DOHH2 (cell line): ENCODE results near the gene AKAP10.

ENCODE experiments used
- H3F3A ChIP-seq: fragments of 200-600 bp; sonication (generic), shearing (Covaris generic); 2 replicates; pipeline ENCODE4 v1.6.0; 2016; ENCODE audit warnings: antibody characterized with exemption, mild to moderate bottlenecking; ENCODE audit not compliant: control insufficient read depth, insufficient read depth
- H3K27ac ChIP-seq: fragments of 200-600 bp; sonication (generic); 2 replicates; pipeline ENCODE4 v1.5.1; 2014; ENCODE audit warnings: low read depth, mild to moderate bottlenecking, low read length, moderate library complexity
- H3K27me3 ChIP-seq: fragments of 200-600 bp; sonication (generic); 2 replicates; pipeline ENCODE4 v1.6.1; 2014; ENCODE audit warnings: mild to moderate bottlenecking, low read length, mixed read lengths; ENCODE audit not compliant: control insufficient read depth
- H3K36me3 ChIP-seq: fragments of 200-600 bp; sonication (generic); 2 replicates; pipeline ENCODE4 v1.6.1; 2014; ENCODE audit warnings: mild to moderate bottlenecking, low read length, moderate library complexity, mixed read lengths; ENCODE audit not compliant: control insufficient read depth
- H3K4me1 ChIP-seq: fragments of 200-600 bp; sonication (generic); 2 replicates; pipeline ENCODE4 v1.6.1; 2014; ENCODE audit warnings: mild to moderate bottlenecking, low read length, mixed read lengths; ENCODE audit not compliant: control insufficient read depth
- H3K4me2 ChIP-seq: fragments of 200-600 bp; sonication (generic); 2 replicates; pipeline ENCODE4 v1.6.0; 2014; ENCODE audit warnings: mild to moderate bottlenecking, low read length, moderate library complexity
- H3K4me3 ChIP-seq: fragments of 200-600 bp; sonication (generic); 2 replicates; pipeline ENCODE4 v1.5.1; 2014; ENCODE audit warnings: mild to moderate bottlenecking, low read length, mixed read lengths
- H3K79me2 ChIP-seq: fragments of 200-600 bp; sonication (generic); 2 replicates; pipeline ENCODE4 v1.6.1; 2014; ENCODE audit warnings: mild to moderate bottlenecking, low read length, mixed read lengths; ENCODE audit not compliant: control insufficient read depth
- H3K9me2 ChIP-seq: fragments of 200-600 bp; sonication (generic); replicated peaks from 2 replicates; pipeline ENCODE4 v1.6.1; 2014; ENCODE audit warnings: mild to moderate bottlenecking, low read length, mixed read lengths; ENCODE audit not compliant: control insufficient read depth
- H3K9me3 ChIP-seq: fragments of 200-600 bp; sonication (generic); 2 replicates; pipeline ENCODE4 v1.6.1; 2014; ENCODE audit warnings: antibody characterized with exemption, low read length, mixed read lengths; ENCODE audit not compliant: control insufficient read depth, insufficient read depth
- H4K20me1 ChIP-seq: fragments of 200-600 bp; sonication (generic); 2 replicates; pipeline ENCODE4 v1.6.0; 2014; ENCODE audit warnings: low read depth, mild to moderate bottlenecking, antibody characterized with exemption, low read length, moderate library complexity; ENCODE audit not compliant: control insufficient read depth, insufficient read depth
- EZH2phosphoT487 ChIP-seq: fragments of 200-600 bp; sonication (generic); IDR thresholded peaks from 2 replicates; pipeline ENCODE4 v1.6.1; 2017; ENCODE audit warnings: borderline replicate concordance, mild to moderate bottlenecking, antibody characterized with exemption, low read length, moderate library complexity, mixed read lengths
- TF ChIP-seq, protein P1 (sequence below): fragments of 200-600 bp; sonication (generic); IDR thresholded peaks from one replicate; pipeline ENCODE4 v1.5.1; 2014; ENCODE audit warnings: antibody characterized with exemption, mild to moderate bottlenecking, low read depth, low read length; ENCODE audit not compliant: poor library complexity, severe bottlenecking

AKAP10 gene

DNA sequence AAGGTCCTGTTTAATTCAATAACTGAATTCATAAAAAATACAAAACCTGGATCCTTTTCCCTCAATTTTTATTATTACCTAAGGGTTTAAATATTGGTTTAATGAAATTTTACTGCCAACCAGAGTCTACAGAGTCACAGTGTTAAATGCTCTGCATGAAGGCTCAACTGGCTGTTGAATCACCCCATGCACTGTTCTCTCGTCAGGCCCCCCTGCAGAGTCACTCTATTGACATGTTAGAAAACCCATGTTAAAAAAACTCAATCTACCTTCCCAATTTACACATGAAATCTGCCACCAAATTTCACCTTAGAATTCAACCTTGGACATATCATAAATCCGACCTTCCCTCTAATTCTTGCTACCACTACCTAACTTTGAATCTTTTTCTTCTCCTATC lies 66.6 kb downstream of the AKAP10 start:
- H3K27me3 ChIP-seq, result no peaks in the 10 kb centered on the region
- H3K4me3 ChIP-seq, result no peak overlapping the region
- H3K9me3 ChIP-seq, result no peaks in the 10 kb centered on the region
- H3F3A ChIP-seq, result no peaks in the 10 kb centered on the region
- TF ChIP-seq, protein P1, sequence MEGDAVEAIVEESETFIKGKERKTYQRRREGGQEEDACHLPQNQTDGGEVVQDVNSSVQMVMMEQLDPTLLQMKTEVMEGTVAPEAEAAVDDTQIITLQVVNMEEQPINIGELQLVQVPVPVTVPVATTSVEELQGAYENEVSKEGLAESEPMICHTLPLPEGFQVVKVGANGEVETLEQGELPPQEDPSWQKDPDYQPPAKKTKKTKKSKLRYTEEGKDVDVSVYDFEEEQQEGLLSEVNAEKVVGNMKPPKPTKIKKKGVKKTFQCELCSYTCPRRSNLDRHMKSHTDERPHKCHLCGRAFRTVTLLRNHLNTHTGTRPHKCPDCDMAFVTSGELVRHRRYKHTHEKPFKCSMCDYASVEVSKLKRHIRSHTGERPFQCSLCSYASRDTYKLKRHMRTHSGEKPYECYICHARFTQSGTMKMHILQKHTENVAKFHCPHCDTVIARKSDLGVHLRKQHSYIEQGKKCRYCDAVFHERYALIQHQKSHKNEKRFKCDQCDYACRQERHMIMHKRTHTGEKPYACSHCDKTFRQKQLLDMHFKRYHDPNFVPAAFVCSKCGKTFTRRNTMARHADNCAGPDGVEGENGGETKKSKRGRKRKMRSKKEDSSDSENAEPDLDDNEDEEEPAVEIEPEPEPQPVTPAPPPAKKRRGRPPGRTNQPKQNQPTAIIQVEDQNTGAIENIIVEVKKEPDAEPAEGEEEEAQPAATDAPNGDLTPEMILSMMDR, result no peak
- TF ChIP-seq EZH2phosphoT487, result no peak
- no peaks in the 10 kb centered on the region for H3K4me1 ChIP-seq
- no peak overlapping the region for H3K27ac ChIP-seq
- peaks cover 82% of the 10 kb centered on the region for H3K36me3 ChIP-seq
- no peak overlapping the region for H3K4me2 ChIP-seq
- no peaks in the 10 kb centered on the region for H3K79me2 ChIP-seq
- H4K20me1 ChIP-seq, result no peaks in the 10 kb centered on the region
- H3K9me2 ChIP-seq, result no peaks in the 10 kb centered on the region

DNA sequence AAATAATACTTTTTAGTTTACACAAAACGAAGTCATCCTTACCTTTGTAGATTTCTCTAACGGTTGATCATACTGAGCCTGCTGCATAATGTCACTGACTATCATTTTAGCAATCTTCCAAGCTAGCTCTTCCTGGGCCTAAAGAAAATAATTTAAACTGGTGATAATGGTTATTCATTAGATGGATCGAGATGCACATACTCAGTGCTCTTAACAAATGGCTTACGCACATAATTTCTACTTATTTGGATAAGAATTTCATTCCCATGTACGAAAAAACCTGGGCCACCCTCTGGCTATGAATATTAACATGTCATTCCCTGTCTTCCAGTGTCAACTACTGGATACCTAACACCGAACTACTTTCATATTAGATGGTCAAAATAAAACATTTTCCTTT lies 68.5 kb downstream of the AKAP10 start:
- Histone ChIP-seq H3K4me1 (no peaks in the 10 kb centered on the region), H3K4me2 (no peak overlapping the region), H3K79me2 (no peaks in the 10 kb centered on the region), H3K27ac (no peak overlapping the region), H3F3A (no peaks in the 10 kb centered on the region), H4K20me1 (no peaks in the 10 kb centered on the region), H3K36me3 (peaks cover 79% of the 10 kb centered on the region), H3K27me3 (no peaks in the 10 kb centered on the region), H3K4me3 (no peak overlapping the region), H3K9me3 (no peaks in the 10 kb centered on the region), H3K9me2 (no peaks in the 10 kb centered on the region)
- no peak for TF ChIP-seq EZH2phosphoT487
- TF ChIP-seq, protein P1, result no peak

DNA sequence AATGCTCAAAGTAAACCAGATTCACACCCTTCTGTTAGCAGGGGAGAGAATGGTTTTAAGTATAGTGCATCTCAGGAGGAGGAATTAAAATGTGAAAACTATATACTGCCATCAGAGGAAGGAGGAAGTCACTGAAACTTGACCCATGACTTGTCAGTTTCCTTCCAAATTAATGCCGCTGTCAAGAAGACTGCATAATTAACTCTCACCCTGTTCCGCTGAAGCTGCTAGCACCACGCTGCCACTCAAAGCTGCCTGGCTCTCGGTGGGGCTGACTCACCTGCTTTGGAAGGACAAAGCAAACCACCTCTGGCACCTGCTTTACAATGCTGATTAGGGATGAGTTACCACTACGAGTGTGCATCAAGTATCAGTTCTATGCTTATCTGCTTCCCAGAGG lies 72.1 kb downstream of the AKAP10 start:
- Histone ChIP-seq H3K36me3 (peaks cover 66% of the 10 kb centered on the region), H3K27me3 (no peaks in the 10 kb centered on the region), H3K9me3 (no peaks in the 10 kb centered on the region), H3K4me2 (no peak overlapping the region), H3K79me2 (no peaks in the 10 kb centered on the region), H3K9me2 (no peaks in the 10 kb centered on the region), H3K4me3 (no peak overlapping the region), H3F3A (no peaks in the 10 kb centered on the region), H4K20me1 (no peaks in the 10 kb centered on the region), H3K4me1 (no peaks in the 10 kb centered on the region), H3K27ac (no peak overlapping the region)
- TF ChIP-seq, protein P1, result no peak
- no peak for TF ChIP-seq EZH2phosphoT487

DNA sequence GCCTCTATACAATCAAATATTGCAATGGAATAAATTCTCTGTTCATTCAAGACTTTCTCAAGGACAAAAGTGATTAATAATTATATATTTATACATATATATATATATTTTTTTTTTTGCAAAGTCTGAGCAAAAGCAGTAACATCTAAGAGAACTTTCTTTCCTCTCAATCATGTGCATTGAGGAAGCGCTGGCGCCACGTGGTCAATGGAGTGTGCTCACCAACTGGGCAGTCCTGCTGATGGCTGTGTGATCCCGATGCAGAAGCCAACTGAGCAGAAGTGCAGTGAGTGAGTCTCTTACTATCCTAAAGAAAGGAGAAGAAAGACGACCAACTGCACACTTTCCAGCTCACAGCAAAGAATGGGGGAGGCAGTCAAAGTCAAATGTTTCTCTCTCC lies 72.7 kb downstream of the AKAP10 start:
- Histone ChIP-seq H4K20me1 (no peaks in the 10 kb centered on the region), H3K4me1 (no peaks in the 10 kb centered on the region), H3K36me3 (peaks cover 61% of the 10 kb centered on the region), H3K9me3 (no peaks in the 10 kb centered on the region), H3K27ac (no peak overlapping the region), H3K79me2 (no peaks in the 10 kb centered on the region), H3K4me3 (no peak overlapping the region), H3K4me2 (no peak overlapping the region), H3F3A (no peaks in the 10 kb centered on the region), H3K9me2 (no peaks in the 10 kb centered on the region), H3K27me3 (no peaks in the 10 kb centered on the region)
- TF ChIP-seq, protein P1, result no peak
- no peak for TF ChIP-seq EZH2phosphoT487
